HepG2 (cell line): Measurements from ENCODE around the gene ICAM5. TPM values are rescaled to one million over a fixed set of nuclear protein-coding genes. Genes with fewer than 3 reads are reported as not detected.
A peak's percentile ranks its signal among the peaks of the same experiment; 100 is the strongest.

ENCODE experiments used
- CREB1 ChIP-seq, 2 experiments: fragments of 450-650 bp in 1 of 2; IDR thresholded peaks; 2 replicates each; pipeline ENCODE4 v1.6.1; 2016 to 2017; ENCODE audit warnings: control low read depth in 1 of 2, mild to moderate bottlenecking in 1 of 2, missing compliant biosample characterization in 1 of 2, missing genetic modification characterization in 1 of 2
- EHMT2 ChIP-seq: fragments of 200-600 bp; sonication (generic); IDR thresholded peaks from 2 replicates; pipeline ENCODE4 v1.7.0; 2017; ENCODE audit warnings: antibody characterized with exemption, low read depth, low read length, borderline replicate concordance
- ETV5 ChIP-seq: IDR thresholded peaks from 2 replicates; pipeline ENCODE4 v1.6.1; 2018; ENCODE audit warnings: missing biosample characterization, missing genetic modification reagents, inconsistent platforms, borderline replicate concordance
- FOXA1 ChIP-seq, 2 experiments: fragments of 450-650 bp in 1 of 2; sonication (generic) in 1 of 2; formaldehyde crosslinking in 1 of 2; IDR thresholded peaks; 2 replicates each; pipeline versions ENCODE4 v1.4.0 to v1.6.1; 2016 to 2020; ENCODE audit warnings: missing genetic modification reagents in 1 of 2
- GTF2F1 ChIP-seq: fragments of 150-350 bp; IDR thresholded peaks from 2 replicates; pipeline ENCODE4 v1.6.1; 2014; ENCODE audit warnings: low read length
- HMGA1 ChIP-seq: sonication (generic); formaldehyde crosslinking; conservative IDR thresholded peaks from 2 replicates; pipeline ENCODE4 v1.4.0; 2020; ENCODE audit warnings: missing genetic modification reagents
- HNF4G ChIP-seq, 2 experiments: sonication (generic) in 1 of 2; formaldehyde crosslinking in 1 of 2; IDR thresholded peaks; 2 replicates each; pipeline versions ENCODE4 v1.4.0 to v1.6.1; 2011 to 2020; ENCODE audit warnings: borderline replicate concordance in 2 of 2, low read depth in 2 of 2, mild to moderate bottlenecking in 2 of 2, low read length in 1 of 2, missing genetic modification reagents in 1 of 2, moderate library complexity in 1 of 2
- HNRNPUL1 ChIP-seq: fragments of 200-400 bp; formaldehyde crosslinking; IDR thresholded peaks from 2 replicates; pipeline ENCODE4 v1.6.1; 2017; ENCODE audit warnings: low read depth, mild to moderate bottlenecking, low read length, moderate library complexity
- MEIS2 ChIP-seq: sonication (generic); formaldehyde crosslinking; IDR thresholded peaks from 2 replicates; pipeline ENCODE4 v1.9.0; 2021; ENCODE audit warnings: mild to moderate bottlenecking, missing genetic modification reagents
- NBN ChIP-seq: fragments of 450-650 bp; conservative IDR thresholded peaks from 2 replicates; pipeline ENCODE4 v1.6.1; 2017
- NR2F6 ChIP-seq, 2 experiments: IDR thresholded peaks; 2 replicates each; pipeline ENCODE4 v1.6.1; 2016; ENCODE audit warnings: antibody characterized with exemption in 1 of 2, mild to moderate bottlenecking in 1 of 2
- ONECUT2 ChIP-seq: sonication (generic); formaldehyde crosslinking; IDR thresholded peaks from 2 replicates; pipeline ENCODE4 v1.4.0; 2020; ENCODE audit warnings: missing genetic modification reagents
- PHF5A ChIP-seq: IDR thresholded peaks from one replicate; pipeline ENCODE4 v1.6.1; 2018; ENCODE audit warnings: low read depth, missing genetic modification reagents; ENCODE audit not compliant: unreplicated experiment
- RAD21 ChIP-seq: fragments of 450-650 bp; formaldehyde crosslinking; IDR thresholded peaks from 2 replicates; pipeline ENCODE4 v1.5.0; 2020; ENCODE audit warnings: mild to moderate bottlenecking
- SRSF1 ChIP-seq: fragments of 200-400 bp; formaldehyde crosslinking; optimal IDR thresholded peaks from 2 replicates; pipeline ENCODE3; 2017; ENCODE audit warnings: mild to moderate bottlenecking, low read depth, low read length, moderate library complexity
- TFAP4 ChIP-seq: sonication (generic); IDR thresholded peaks from 2 replicates; pipeline ENCODE4 v1.6.1; 2016; ENCODE audit warnings: low read depth, borderline replicate concordance
- ZKSCAN5 ChIP-seq: sonication (generic); formaldehyde crosslinking; IDR thresholded peaks from 2 replicates; pipeline ENCODE4 v1.5.1; 2020; ENCODE audit warnings: mild to moderate bottlenecking, missing genetic modification reagents
- ZNF263 ChIP-seq: sonication (generic); formaldehyde crosslinking; IDR thresholded peaks from 2 replicates; pipeline ENCODE4 v1.4.0; 2020; ENCODE audit warnings: missing genetic modification reagents
- ZNF33A ChIP-seq: sonication (generic); formaldehyde crosslinking; IDR thresholded peaks from 2 replicates; pipeline ENCODE4 v1.5.1; 2020; ENCODE audit warnings: missing genetic modification reagents, mild to moderate bottlenecking, moderate library complexity, borderline replicate concordance
- ZNF451 ChIP-seq: sonication (generic); formaldehyde crosslinking; IDR thresholded peaks from 2 replicates; pipeline ENCODE4 v1.5.0; 2020; ENCODE audit warnings: mild to moderate bottlenecking, missing genetic modification reagents
- ZNF546 ChIP-seq: sonication (generic); formaldehyde crosslinking; conservative IDR thresholded peaks from 2 replicates; pipeline ENCODE4 v1.8.1; 2023; ENCODE audit warnings: mild to moderate bottlenecking, missing genetic modification reagents
- ZNF563 ChIP-seq: sonication (generic); formaldehyde crosslinking; IDR thresholded peaks from 2 replicates; pipeline ENCODE4 v1.8.0; 2022; ENCODE audit warnings: mild to moderate bottlenecking, moderate library complexity, missing genetic modification reagents
- ZNF569 ChIP-seq: sonication (generic); formaldehyde crosslinking; IDR thresholded peaks from 2 replicates; pipeline ENCODE4 v1.5.0; 2020; ENCODE audit warnings: mild to moderate bottlenecking, missing genetic modification reagents, moderate library complexity, borderline replicate concordance
- ZNF800 ChIP-seq: sonication (generic); formaldehyde crosslinking; IDR thresholded peaks from 2 replicates; pipeline ENCODE4 v1.4.0; 2020; ENCODE audit warnings: missing genetic modification reagents
- ZNF850 ChIP-seq: sonication (generic); formaldehyde crosslinking; conservative IDR thresholded peaks from 2 replicates; pipeline ENCODE4 v1.9.0; 2021; ENCODE audit warnings: mild to moderate bottlenecking, missing genetic modification reagents
- polyA plus RNA-seq, 8 experiments: library from polyadenylated mRNA; depleted of rRNA in 3 of 8; stranded (reverse) in 7 of 8; unstranded in 1 of 8; fragments of >200 nt; fragmentation: Illumina TruSeq in 4 of 8; extraction: Trizol in 4 of 8; gene quantifications; 2 replicates each; pipeline versions ENCODE4 v1.2.1 to v1.2.3, GENCODE V29; 2011 to 2016; ENCODE audit warnings: low read depth in 4 of 8, missing spikeins in 1 of 8, mixed read lengths in 1 of 8; ENCODE audit not compliant: insufficient read depth in 1 of 8
- total RNA-seq, 5 experiments: library from RNA; depleted of rRNA; stranded (reverse); fragments of >200 nt; fragmentation: Illumina TruSeq; extraction: Trizol; gene quantifications; 2 replicates each; pipeline ENCODE4 v1.2.3, GENCODE V29; 2016; ENCODE audit warnings: low read depth in 1 of 5
- TF ChIP-seq, protein P1 (sequence below): sonication (generic); formaldehyde crosslinking; IDR thresholded peaks from 2 replicates; pipeline ENCODE4 v1.4.0; 2020; ENCODE audit warnings: low read depth, mild to moderate bottlenecking, missing genetic modification reagents

Gene ICAM5
- total and polyA plus RNA-seq, 2 of the 13 experiments (the other 11 are each of a cell fraction or from before 2014, with no cell fraction given), result 0.46 to 1.6 TPM

DNA sequence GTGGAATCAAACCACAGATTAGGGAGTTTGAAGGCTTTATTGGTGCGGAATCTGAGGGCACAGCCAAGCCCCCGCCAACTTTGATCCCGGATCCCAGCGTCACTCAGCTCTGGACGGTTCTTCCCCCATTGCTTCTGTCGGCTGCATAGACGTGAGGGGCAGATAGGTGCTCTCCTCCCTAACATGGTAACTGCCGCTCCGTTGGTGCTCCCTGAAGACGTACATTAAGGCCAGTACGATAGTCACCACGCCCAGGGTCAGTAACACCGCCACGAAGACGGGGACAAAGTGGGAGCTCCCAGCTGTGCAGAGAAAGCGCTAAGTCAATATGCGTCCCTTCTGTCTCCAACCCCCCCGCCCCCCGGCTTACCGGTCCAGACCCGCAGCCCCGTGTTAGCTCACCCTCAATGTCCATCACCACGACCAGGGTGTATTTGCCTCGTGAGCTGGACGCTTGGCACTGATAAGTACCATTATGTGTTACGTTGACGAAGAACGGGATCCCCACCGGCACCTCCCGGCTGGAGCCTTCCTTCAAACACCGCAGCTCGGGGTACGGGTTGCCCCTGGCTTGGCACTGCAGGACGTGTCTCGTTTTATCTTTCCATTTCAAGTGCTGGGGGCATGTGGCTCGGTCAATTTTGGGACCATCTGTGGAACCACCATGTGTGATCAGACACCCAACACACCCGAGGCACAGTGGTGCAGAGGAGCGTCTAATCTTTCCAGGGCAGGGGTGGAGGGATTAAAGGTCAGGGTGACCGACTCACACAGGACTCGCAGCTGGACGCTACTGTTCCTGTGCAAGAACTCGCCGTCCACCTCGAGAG, 44.2 kb downstream of the ICAM5 start (continued):
- TF ChIP-seq TFAP4 (0 out of 2 replicates have a peak, but pooled peaks have one; percentile 5), HNF4G (IDR thresholded peaks at IDR 0.05; ENCODE audit: borderline replicate concordance, low read depth, low read length) (peak; percentile 38; the same call in 1 of the 2 replicates), HNF4G (CRISPR knock-in tag; IDR thresholded peaks at IDR 0.05; ENCODE audit: borderline replicate concordance, low read depth) (no peak; the same call in 1 of the 2 replicates), ZKSCAN5 (CRISPR knock-in tag) (0 out of 2 replicates have a peak, but pooled peaks have one; percentile 1), GTF2F1 (0 out of 2 replicates have a peak, but pooled peaks have one; percentile 4), FOXA1 (IDR thresholded peaks at IDR 0.05) (no peak), FOXA1 (CRISPR knock-in tag; IDR thresholded peaks at IDR 0.05) (peak; percentile 56; the same call in 1 of the 2 replicates), EHMT2 (no peak), PHF5A (CRISPR knock-in tag) (no peak), CREB1 (IDR thresholded peaks at IDR 0.05) (no peak), CREB1 (CRISPR knock-in tag; IDR thresholded peaks at IDR 0.05) (0 out of 2 replicates have a peak, but pooled peaks have one; percentile 66), ZNF33A (no peak; the same call in 1 of the 2 replicates), ZNF263 (CRISPR knock-in tag) (peak; percentile 96), ZNF451 (CRISPR knock-in tag) (no peak; the same call in 1 of the 2 replicates), ZNF569 (CRISPR knock-in tag) (0 out of 2 replicates have a peak, but pooled peaks have one; percentile 26), NR2F6 (IDR thresholded peaks at IDR 0.05) (0 out of 2 replicates have a peak, but pooled peaks have one; percentile 40), NR2F6 (CRISPR knock-in tag; IDR thresholded peaks at IDR 0.05) (no peak), MEIS2 (0 out of 2 replicates have a peak, but pooled peaks have one; percentile 2), HNRNPUL1 (no peak), NBN (no peak), ETV5 (no peak), ONECUT2 (CRISPR knock-in tag) (no peak), ZNF546 (CRISPR knock-in tag) (0 out of 2 replicates have a peak, but pooled peaks have one; percentile 41), HMGA1 (no peak), ZNF850 (CRISPR knock-in tag) (no peak), RAD21 (CRISPR knock-in tag) (no peak), ZNF563 (CRISPR knock-in tag) (peak; percentile 15; the same call in 1 of the 2 replicates), SRSF1 (peak; percentile 14), ZNF800 (CRISPR knock-in tag) (no peak)
- TF ChIP-seq, protein P1, sequence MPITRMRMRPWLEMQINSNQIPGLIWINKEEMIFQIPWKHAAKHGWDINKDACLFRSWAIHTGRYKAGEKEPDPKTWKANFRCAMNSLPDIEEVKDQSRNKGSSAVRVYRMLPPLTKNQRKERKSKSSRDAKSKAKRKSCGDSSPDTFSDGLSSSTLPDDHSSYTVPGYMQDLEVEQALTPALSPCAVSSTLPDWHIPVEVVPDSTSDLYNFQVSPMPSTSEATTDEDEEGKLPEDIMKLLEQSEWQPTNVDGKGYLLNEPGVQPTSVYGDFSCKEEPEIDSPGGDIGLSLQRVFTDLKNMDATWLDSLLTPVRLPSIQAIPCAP (CRISPR knock-in tag), result no peak
